ENCODE data around the gene MID1.

The MID1 gene

GRCh38 chrX:10433296-10433965, 187.0 kb downstream of the MID1 start:
- Histone ChIP-seq H3K9me3 (ENCODE audit: insufficient read depth, low read depth, low read length) (no peaks in the 10 kb centered on the region), H3K9ac (ENCODE audit: low read depth, low read length) (no peak overlapping the region), H3K4me1 (ENCODE audit: insufficient read depth, low read length) (no peaks in the 10 kb centered on the region), H3K4me3 (ENCODE audit: low read length) (no peak overlapping the region), H3K36me3 (ENCODE audit: insufficient read depth, low read length) (no peaks in the 10 kb centered on the region), H3K27ac (ENCODE audit: low read depth, low read length) (no peak overlapping the region), H3K27me3 (ENCODE audit: insufficient read depth, low read length) (no peaks in the 10 kb centered on the region)
- WGBS: 91% methylated on average over 8 of the region's 8 CpGs

- Histone ChIP-seq H3K4me3 (ENCODE audit: low read length) (no peak overlapping the region), H3K27ac (ENCODE audit: low read depth, low read length) (no peak overlapping the region)
- 84% methylated on average over 5 of the region's 5 CpGs for WGBS
Observed at GRCh38 chrX:10429908-10430307, 190.5 kb downstream of the MID1 start.

GRCh38 chrX:10427249-10427648, 193.1 kb downstream of the MID1 start:
- H3K27me3 ChIP-seq (ENCODE audit: insufficient read depth, low read length): no peaks in the 10 kb centered on the region

More at GRCh38 chrX:10429908-10430307, 190.5 kb downstream of the MID1 start:
- Histone ChIP-seq H3K4me1 (ENCODE audit: insufficient read depth, low read length) (no peaks in the 10 kb centered on the region), H3K36me3 (ENCODE audit: insufficient read depth, low read length) (no peaks in the 10 kb centered on the region), H3K27me3 (ENCODE audit: insufficient read depth, low read length) (no peaks in the 10 kb centered on the region), H3K9me3 (ENCODE audit: insufficient read depth, low read depth, low read length) (no peaks in the 10 kb centered on the region), H3K9ac (ENCODE audit: low read depth, low read length) (no peak overlapping the region)

GRCh38 chrX:10423716-10424115, 196.7 kb downstream of the MID1 start:
- Histone ChIP-seq H3K9me3 (ENCODE audit: insufficient read depth, low read depth, low read length) (no peaks in the 10 kb centered on the region), H3K9ac (ENCODE audit: low read depth, low read length) (no peak overlapping the region), H3K27ac (ENCODE audit: low read depth, low read length) (no peak overlapping the region), H3K4me3 (ENCODE audit: low read length) (no peak overlapping the region), H3K27me3 (ENCODE audit: insufficient read depth, low read length) (no peaks in the 10 kb centered on the region), H3K4me1 (ENCODE audit: insufficient read depth, low read length) (no peaks in the 10 kb centered on the region), H3K36me3 (ENCODE audit: insufficient read depth, low read length) (no peaks in the 10 kb centered on the region)
- WGBS: 90% methylated on average over 4 of the region's 4 CpGs

More at GRCh38 chrX:10427249-10427648, 193.1 kb downstream of the MID1 start:
- Histone ChIP-seq H3K27ac (ENCODE audit: low read depth, low read length) (no peak overlapping the region), H3K4me1 (ENCODE audit: insufficient read depth, low read length) (no peaks in the 10 kb centered on the region), H3K9ac (ENCODE audit: low read depth, low read length) (no peak overlapping the region), H3K9me3 (ENCODE audit: insufficient read depth, low read depth, low read length) (no peaks in the 10 kb centered on the region), H3K36me3 (ENCODE audit: insufficient read depth, low read length) (no peaks in the 10 kb centered on the region), H3K4me3 (ENCODE audit: low read length) (no peak overlapping the region)

GRCh38 chrX:10420134-10420533, 200.3 kb downstream of the MID1 start:
- Histone ChIP-seq H3K27ac (ENCODE audit: low read depth, low read length) (no peak overlapping the region), H3K27me3 (ENCODE audit: insufficient read depth, low read length) (no peaks in the 10 kb centered on the region), H3K4me3 (ENCODE audit: low read length) (no peak overlapping the region), H3K9ac (ENCODE audit: low read depth, low read length) (no peak overlapping the region), H3K9me3 (ENCODE audit: insufficient read depth, low read depth, low read length) (no peaks in the 10 kb centered on the region), H3K36me3 (ENCODE audit: insufficient read depth, low read length) (no peaks in the 10 kb centered on the region), H3K4me1 (ENCODE audit: insufficient read depth, low read length) (no peaks in the 10 kb centered on the region)
- WGBS: 42% methylated on average over 6 of the region's 6 CpGs

GRCh38 chrX:10416424-10416823, 204.0 kb downstream of the MID1 start:
- Histone ChIP-seq H3K9ac (ENCODE audit: low read depth, low read length) (no peak overlapping the region), H3K4me3 (ENCODE audit: low read length) (no peak overlapping the region), H3K36me3 (ENCODE audit: insufficient read depth, low read length) (no peaks in the 10 kb centered on the region), H3K27me3 (ENCODE audit: insufficient read depth, low read length) (no peaks in the 10 kb centered on the region), H3K4me1 (ENCODE audit: insufficient read depth, low read length) (no peaks in the 10 kb centered on the region), H3K27ac (ENCODE audit: low read depth, low read length) (no peak overlapping the region), H3K9me3 (ENCODE audit: insufficient read depth, low read depth, low read length) (no peaks in the 10 kb centered on the region)
- WGBS: 90% methylated on average over 3 of the region's 4 CpGs

- WGBS: 93% methylated on average over 7 of the region's 9 CpGs
- no peak overlapping the region for H3K4me3 ChIP-seq (ENCODE audit: low read length)
- H3K9me3 ChIP-seq (ENCODE audit: insufficient read depth, low read depth, low read length): no peaks in the 10 kb centered on the region
- no peaks in the 10 kb centered on the region for H3K36me3 ChIP-seq (ENCODE audit: insufficient read depth, low read length)
- H3K27me3 ChIP-seq (ENCODE audit: insufficient read depth, low read length): no peaks in the 10 kb centered on the region
- H3K27ac ChIP-seq (ENCODE audit: low read depth, low read length): no peak overlapping the region
- no peak overlapping the region for H3K9ac ChIP-seq (ENCODE audit: low read depth, low read length)
- no peaks in the 10 kb centered on the region for H3K4me1 ChIP-seq (ENCODE audit: insufficient read depth, low read length)
Observed at GRCh38 chrX:10415306-10416001, 204.9 kb downstream of the MID1 start.

GRCh38 chrX:10414862-10415261, 205.5 kb downstream of the MID1 start:
- Histone ChIP-seq H3K36me3 (ENCODE audit: insufficient read depth, low read length) (no peaks in the 10 kb centered on the region), H3K9me3 (ENCODE audit: insufficient read depth, low read depth, low read length) (no peaks in the 10 kb centered on the region), H3K27ac (ENCODE audit: low read depth, low read length) (no peak overlapping the region), H3K27me3 (ENCODE audit: insufficient read depth, low read length) (no peaks in the 10 kb centered on the region), H3K4me1 (ENCODE audit: insufficient read depth, low read length) (no peaks in the 10 kb centered on the region), H3K9ac (ENCODE audit: low read depth, low read length) (no peak overlapping the region), H3K4me3 (ENCODE audit: low read length) (no peak overlapping the region)
- 90% methylated on average over 6 of the region's 6 CpGs for WGBS

- Histone ChIP-seq H3K9ac (ENCODE audit: low read depth, low read length) (no peak overlapping the region), H3K9me3 (ENCODE audit: insufficient read depth, low read depth, low read length) (no peaks in the 10 kb centered on the region), H3K27me3 (ENCODE audit: insufficient read depth, low read length) (no peaks in the 10 kb centered on the region), H3K36me3 (ENCODE audit: insufficient read depth, low read length) (no peaks in the 10 kb centered on the region), H3K27ac (ENCODE audit: low read depth, low read length) (no peak overlapping the region), H3K4me1 (ENCODE audit: insufficient read depth, low read length) (no peaks in the 10 kb centered on the region), H3K4me3 (ENCODE audit: low read length) (no peak overlapping the region)
- WGBS: 97% methylated on average over 7 of the region's 9 CpGs
Observed at GRCh38 chrX:10414156-10414824, 206.1 kb downstream of the MID1 start.

GRCh38 chrX:10404436-10404835, 215.9 kb downstream of the MID1 start:
- Histone ChIP-seq H3K27ac (ENCODE audit: low read depth, low read length) (no peak overlapping the region), H3K27me3 (ENCODE audit: insufficient read depth, low read length) (no peaks in the 10 kb centered on the region), H3K4me1 (ENCODE audit: insufficient read depth, low read length) (no peaks in the 10 kb centered on the region), H3K9ac (ENCODE audit: low read depth, low read length) (no peak overlapping the region), H3K9me3 (ENCODE audit: insufficient read depth, low read depth, low read length) (no peaks in the 10 kb centered on the region), H3K36me3 (ENCODE audit: insufficient read depth, low read length) (no peaks in the 10 kb centered on the region), H3K4me3 (ENCODE audit: low read length) (no peak overlapping the region)

GRCh38 chrX:10401239-10401638, 219.1 kb downstream of the MID1 start:
- no CpG with 5 or more reads among the region's 1 CpG for WGBS
- Histone ChIP-seq H3K9me3 (ENCODE audit: insufficient read depth, low read depth, low read length) (no peaks in the 10 kb centered on the region), H3K27me3 (ENCODE audit: insufficient read depth, low read length) (no peaks in the 10 kb centered on the region), H3K36me3 (ENCODE audit: insufficient read depth, low read length) (no peaks in the 10 kb centered on the region), H3K27ac (ENCODE audit: low read depth, low read length) (no peak overlapping the region), H3K4me3 (ENCODE audit: low read length) (no peak overlapping the region), H3K9ac (ENCODE audit: low read depth, low read length) (no peak overlapping the region), H3K4me1 (ENCODE audit: insufficient read depth, low read length) (no peaks in the 10 kb centered on the region)

Data from HUES64 (cell line).